Activated CD4-positive, alpha-beta T cell treated with anti-CD3 and anti-CD28 coated beads, Interleukin-2, amount 50 U/mL, for 4 hours (primary cell): ENCODE measurements around the gene DNAJA3.

Experiments used
- DNase-seq, 2 experiments: peaks; one replicate each; pipeline ENCODE4 v3.0.0-alpha.2; 2020

The DNAJA3 gene

DNA sequence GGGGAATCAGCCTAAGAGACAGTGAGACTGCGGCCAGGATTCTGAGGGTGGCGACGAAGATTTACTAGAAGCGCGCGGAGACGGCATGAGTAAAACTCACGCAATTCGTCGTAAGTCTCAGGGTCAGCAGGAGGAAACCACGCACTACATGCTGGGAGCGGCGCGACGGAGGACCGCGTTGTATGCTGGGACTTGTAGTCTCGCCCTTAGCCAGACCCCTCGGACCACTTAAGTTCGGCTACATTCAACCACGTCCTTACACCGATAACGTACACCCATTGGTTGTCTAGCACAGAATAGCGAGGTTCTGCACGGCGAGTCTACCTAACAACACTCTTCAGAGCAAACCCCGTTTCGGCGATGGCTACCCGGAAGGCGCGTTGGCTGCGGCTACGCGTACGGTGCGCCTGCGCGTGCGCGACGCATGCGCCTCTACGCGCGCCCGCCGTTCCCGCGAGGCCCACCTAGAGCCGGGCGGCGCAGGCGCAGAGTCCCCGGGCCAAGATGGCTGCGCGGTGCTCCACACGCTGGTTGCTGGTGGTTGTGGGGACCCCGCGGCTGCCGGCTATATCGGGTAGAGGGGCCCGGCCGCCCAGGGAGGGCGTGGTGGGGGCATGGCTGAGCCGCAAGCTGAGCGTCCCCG lies at the start of gene DNAJA3:
Gene DNAJA3 (plus strand): TSS at position 491 of the 643 bp plus-strand sequence. CDS start 14 bp downstream, at position 505.
- DNase-seq = peak; percentile 85 to 89

DNA sequence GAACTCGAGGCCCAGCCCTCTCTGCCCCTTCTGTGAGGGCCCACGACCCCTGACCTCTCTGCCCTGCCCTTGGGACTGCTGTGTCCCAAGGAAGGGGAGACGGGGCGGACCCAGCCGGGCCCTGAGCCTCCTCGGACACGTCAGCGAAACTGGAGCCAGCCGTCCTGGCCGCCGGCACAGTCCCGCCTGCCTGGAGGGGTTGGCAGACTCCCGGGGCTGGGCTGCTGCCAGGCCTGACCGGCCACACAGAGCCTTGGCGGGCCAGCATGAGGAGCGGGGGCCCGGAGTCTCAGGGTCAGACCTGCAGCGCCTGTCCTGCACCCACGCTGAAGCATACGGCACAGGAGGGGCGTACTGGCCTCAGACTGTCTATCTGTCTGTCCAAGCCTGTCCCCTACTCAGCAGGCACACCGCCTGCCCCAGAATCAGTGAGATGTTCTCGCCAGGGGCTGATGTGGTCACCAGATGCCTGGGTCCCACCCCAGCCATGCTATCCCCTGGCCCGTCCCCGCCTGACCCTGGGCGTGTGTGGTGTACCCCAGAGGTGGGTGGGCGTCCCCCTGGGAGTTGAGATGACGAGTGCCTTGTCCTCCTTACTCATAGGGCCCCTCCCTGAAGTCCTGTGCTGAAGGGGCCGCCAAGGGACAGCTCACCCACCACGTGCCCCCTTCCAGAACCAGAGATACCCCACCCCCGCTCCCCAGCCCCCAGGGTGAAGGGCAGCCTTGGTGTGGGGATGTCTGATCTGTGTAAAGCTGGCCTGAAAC lies 49.4 kb upstream of the DNAJA3 start:
- DNase-seq = no peak

DNA sequence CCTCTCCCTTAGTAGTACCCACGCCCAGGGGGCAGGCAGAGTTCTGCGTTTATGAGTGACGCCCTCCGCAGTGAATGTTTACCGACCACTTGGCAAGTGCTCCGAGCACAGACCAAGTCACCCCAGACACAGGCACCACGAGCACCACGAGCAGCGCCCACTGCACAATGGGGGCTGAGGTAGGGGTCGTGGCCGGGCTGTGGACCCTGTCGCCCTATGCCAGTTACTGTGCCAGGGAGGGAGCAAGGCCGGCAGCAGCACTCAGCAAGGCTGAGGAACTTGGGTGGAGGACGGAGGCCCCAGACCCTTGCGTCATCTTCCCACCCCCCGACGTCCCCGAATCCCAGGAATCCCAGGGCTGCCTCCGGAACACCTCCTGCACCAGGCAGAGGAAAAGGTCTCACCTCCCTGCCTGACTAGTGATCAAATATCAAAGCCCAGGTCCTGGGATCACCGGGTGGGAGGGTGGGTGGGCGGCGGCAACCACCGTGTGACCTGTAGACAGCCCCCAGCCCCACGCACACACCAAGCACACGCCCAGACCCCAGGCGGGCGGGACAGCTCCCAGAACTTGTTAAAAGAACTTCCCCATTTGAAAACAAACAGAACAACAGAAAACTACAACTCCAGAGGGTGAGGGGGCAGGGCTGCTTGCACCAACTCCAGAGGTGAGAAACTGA lies 48.6 kb upstream of the DNAJA3 start:
- no peak for DNase-seq

DNA sequence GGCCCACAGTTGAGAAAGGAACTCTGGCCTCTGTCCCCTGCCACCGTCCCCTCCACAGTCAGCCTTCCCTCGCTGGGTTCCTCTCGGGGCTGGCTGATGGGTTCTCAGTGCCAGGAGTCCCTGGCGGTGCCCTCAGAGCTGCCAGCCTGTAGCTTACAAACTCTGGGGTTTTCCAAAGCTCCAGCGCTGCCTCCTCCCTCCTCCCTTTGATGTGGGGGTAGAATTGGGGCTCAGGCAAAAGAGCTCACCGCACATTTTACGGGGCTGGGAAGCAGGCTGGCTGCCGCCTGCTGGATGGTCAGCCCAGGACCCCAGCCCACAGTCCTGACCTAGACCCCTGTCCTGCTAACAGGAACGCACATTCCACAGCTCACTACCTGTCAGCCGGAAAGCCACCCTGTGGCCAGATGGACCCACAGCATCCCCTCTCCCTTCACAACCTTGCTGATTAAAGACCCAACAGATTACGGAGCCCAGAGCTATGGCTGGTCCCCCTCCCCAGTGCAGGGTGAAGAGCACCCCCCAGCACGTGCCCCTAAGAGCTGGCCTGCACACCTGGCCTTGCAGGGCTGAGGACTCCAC lies 48.0 kb upstream of the DNAJA3 start:
- no peak for DNase-seq

DNA sequence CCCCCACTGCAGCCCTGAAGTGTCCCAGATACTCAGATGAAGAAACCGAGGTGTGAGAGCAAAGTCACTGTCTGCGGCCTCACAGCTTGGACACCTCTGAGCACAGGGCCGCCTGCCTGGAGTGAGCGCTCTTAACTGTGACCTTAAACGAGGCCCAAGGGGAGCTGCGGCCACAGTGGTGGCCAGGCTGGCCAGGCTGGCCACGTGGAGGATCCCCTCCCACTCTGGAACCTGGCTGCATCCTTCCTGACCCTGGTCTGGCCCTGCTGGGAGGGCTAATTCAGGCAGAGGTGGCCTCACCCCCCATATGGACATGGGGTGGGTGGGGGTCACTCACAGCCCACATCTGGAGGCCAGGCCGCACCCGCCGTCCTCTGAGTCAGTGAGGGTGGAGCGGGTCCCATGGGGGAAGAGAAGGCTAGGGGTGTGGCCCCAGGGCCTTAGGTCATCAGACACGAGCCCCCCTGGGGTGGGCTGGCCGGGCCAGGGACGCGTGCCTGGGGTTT lies 47.5 kb upstream of the DNAJA3 start:
- DNase-seq = no peak

DNA sequence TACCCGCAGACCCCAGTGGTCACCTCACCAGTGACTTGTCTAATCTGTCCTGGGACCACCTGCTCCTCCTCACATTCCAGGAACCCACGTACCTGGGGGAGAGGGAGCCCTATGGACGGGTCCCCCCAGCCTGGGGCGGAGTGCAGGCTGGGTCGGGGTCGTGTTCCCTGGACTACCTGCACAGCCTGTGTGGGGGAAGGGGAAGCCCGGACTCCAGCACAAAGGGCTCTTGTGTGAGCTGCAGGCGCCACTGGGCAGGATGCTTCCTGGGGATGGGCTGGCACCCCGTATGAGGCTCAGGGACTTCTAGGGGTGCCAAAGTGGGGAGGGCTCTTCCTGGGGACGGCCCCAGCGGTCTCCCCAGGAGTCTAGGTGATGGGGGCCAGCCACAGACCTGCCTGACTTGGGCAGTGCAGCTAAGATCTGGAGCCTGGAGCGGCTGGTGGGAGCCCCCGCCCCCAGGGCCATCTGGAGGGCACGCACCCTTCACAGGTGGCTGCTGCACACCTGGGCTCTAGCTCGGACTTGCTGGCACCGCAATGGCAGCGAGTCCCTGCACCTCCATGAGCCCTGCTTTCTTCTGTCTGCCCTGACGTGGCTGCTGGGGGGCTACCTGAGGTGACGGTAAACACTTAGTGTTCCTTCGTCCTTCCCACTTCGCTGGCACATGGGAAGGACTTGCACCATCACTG lies 46.5 kb upstream of the DNAJA3 start:
- no peak for DNase-seq

DNA sequence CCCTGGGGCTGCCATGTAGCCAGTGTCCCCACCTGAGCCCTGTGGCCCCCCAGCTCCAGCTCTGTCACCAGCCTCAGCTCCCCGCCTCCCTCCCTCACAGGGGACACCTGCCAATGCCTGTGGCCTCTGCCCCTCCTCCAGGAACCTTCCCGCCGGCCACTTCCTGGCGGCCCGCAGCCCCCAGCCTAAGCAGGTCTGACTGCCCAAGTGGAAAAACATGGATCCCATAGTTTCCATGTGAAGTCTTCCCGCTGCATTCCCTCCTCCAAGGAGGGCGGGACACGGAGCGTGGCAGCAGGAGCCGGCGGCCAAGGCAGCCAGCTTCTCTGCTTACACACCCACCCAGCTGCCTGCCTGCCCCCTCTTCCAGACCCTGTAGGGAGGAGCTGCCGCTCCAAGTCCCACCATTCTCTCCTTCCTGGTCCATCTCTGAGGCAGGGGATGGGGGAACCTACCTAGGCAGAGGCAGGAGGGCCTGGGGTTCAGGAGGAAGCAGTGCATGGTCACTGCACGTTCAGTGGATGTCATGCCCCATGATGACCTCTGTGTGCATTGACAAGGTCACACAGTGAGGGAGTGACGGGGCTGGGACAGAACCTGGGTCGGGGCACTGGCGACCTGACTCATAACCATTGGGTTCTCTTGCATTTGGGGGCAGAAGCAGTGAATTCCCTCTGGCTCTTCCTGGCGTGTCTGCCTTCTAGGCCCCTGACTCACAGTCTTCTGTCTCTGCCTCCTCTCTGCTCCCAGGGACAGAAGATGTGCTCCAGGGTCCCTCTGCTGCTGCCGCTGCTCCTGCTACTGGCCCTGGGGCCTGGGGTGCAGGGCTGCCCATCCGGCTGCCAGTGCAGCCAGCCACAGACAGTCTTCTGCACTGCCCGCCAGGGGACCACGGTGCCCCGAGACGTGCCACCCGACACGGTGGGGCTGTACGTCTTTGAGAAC lies 45.3 kb upstream of the DNAJA3 start:
- DNase-seq = no peak

DNA sequence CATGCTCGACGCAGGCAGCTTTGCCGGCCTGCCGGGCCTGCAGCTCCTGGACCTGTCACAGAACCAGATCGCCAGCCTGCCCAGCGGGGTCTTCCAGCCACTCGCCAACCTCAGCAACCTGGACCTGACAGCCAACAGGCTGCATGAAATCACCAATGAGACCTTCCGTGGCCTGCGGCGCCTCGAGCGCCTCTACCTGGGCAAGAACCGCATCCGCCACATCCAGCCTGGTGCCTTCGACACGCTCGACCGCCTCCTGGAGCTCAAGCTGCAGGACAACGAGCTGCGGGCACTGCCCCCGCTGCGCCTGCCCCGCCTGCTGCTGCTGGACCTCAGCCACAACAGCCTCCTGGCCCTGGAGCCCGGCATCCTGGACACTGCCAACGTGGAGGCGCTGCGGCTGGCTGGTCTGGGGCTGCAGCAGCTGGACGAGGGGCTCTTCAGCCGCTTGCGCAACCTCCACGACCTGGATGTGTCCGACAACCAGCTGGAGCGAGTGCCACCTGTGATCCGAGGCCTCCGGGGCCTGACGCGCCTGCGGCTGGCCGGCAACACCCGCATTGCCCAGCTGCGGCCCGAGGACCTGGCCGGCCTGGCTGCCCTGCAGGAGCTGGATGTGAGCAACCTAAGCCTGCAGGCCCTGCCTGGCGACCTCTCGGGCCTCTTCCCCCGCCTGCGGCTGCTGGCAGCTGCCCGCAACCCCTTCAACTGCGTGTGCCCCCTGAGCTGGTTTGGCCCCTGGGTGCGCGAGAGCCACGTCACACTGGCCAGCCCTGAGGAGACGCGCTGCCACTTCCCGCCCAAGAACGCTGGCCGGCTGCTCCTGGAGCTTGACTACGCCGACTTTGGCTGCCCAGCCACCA lies 44.4 kb upstream of the DNAJA3 start:
- no peak for DNase-seq

DNA sequence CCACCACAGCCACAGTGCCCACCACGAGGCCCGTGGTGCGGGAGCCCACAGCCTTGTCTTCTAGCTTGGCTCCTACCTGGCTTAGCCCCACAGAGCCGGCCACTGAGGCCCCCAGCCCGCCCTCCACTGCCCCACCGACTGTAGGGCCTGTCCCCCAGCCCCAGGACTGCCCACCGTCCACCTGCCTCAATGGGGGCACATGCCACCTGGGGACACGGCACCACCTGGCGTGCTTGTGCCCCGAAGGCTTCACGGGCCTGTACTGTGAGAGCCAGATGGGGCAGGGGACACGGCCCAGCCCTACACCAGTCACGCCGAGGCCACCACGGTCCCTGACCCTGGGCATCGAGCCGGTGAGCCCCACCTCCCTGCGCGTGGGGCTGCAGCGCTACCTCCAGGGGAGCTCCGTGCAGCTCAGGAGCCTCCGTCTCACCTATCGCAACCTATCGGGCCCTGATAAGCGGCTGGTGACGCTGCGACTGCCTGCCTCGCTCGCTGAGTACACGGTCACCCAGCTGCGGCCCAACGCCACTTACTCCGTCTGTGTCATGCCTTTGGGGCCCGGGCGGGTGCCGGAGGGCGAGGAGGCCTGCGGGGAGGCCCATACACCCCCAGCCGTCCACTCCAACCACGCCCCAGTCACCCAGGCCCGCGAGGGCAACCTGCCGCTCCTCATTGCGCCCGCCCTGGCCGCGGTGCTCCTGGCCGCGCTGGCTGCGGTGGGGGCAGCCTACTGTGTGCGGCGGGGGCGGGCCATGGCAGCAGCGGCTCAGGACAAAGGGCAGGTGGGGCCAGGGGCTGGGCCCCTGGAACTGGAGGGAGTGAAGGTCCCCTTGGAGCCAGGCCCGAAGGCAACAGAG lies 43.5 kb upstream of the DNAJA3 start:
- DNase-seq = no peak

DNA sequence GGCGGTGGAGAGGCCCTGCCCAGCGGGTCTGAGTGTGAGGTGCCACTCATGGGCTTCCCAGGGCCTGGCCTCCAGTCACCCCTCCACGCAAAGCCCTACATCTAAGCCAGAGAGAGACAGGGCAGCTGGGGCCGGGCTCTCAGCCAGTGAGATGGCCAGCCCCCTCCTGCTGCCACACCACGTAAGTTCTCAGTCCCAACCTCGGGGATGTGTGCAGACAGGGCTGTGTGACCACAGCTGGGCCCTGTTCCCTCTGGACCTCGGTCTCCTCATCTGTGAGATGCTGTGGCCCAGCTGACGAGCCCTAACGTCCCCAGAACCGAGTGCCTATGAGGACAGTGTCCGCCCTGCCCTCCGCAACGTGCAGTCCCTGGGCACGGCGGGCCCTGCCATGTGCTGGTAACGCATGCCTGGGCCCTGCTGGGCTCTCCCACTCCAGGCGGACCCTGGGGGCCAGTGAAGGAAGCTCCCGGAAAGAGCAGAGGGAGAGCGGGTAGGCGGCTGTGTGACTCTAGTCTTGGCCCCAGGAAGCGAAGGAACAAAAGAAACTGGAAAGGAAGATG lies 42.8 kb upstream of the DNAJA3 start:
- no peak for DNase-seq

DNA sequence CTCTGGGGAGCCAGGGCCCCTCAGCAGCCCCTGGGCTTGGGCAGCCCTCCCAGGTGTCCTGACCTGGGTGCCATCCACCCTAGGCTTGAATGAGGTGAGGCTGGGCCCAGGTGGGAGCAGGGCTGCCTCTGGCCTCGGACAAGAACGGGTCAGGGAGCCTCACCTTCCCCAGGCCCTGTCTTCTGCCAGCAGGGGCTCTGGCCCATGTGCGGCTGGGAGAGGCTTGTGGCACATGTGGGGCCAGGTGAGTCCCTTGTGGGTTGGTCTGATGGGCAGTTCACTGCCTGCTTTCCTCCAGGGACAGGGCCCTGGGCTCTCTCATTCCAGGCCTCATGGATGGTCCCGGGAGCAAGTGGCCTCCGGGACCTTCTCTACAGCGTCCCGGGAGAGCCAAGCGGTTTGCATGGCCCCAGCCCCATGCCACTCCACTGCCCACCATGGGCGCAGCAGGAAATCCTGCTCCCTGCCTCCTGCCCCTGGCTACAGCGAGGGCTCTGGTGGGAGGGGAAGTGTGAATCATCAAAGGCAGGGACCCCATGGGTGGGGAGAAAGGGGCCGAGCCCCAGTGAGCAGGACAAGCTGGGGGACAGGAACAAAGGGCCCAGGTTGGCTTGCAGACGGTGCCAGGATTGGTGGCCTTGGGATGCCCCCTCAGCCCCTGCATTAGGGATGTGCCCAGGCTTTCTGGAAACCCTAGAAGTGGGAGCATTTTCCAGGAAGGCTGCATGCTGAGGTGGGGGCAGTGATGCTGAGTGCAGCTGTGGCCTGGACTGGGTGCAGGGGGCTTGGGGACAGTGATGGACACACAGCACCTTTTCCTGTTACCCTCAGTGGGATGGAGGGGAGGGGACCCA lies 41.9 kb upstream of the DNAJA3 start:
- DNase-seq = no peak

DNA sequence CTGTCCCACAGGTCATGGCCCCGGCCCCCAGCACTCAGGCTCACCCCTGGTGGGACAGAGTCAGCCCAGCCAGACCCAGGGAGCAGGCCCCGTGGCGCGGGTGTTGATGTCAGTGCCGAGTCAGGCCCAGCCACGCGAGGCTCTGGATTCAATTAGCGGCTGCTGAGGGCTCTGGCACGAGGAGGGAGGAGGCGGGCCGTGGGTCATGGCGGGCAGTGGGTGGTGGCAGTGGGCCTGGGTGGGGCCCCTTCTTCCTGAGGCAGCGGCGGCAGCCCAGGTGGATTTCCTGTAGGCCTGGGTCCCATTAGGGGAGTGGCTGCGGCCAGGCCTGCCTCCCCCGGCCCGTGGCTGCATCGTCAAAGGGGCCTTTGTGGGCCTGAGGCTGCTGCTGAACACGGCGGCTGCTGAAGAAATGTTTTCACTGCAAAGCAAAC lies 41.1 kb upstream of the DNAJA3 start:
- no peak for DNase-seq

DNA sequence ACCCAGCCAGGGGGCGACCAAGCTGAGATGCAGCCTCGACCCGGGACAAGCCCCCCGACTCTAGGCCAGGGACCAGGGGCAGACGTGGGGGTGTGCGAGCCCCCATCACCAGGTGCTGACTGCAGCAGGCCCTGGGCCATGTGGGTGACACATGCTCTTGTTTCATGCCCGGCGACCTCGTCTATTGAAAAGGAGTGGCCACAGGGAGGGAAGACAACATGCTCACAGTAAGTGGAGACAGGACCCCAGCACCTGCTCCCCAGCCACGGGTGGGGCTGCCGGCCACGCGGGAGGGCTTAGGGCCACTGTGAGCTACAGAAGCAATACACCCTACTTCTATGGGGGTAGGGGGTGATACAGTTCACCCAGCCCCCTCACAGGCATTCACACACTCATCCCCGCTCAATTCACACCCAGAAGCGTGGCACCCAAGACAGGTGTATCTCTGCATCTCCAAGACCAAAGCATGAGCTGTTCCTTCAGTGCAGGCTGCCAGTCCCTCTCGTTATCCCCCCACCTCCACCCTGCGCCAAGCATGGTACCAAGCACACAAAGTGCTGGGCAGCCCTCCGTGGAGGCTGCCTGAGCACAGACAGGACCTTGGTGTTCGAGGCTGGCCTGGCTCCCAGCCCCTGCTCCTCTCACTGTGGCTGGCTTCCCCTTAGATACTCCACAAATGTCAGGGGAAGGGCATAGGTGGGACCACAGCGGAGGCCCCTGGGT lies 40.4 kb upstream of the DNAJA3 start:
- no peak for DNase-seq

DNA sequence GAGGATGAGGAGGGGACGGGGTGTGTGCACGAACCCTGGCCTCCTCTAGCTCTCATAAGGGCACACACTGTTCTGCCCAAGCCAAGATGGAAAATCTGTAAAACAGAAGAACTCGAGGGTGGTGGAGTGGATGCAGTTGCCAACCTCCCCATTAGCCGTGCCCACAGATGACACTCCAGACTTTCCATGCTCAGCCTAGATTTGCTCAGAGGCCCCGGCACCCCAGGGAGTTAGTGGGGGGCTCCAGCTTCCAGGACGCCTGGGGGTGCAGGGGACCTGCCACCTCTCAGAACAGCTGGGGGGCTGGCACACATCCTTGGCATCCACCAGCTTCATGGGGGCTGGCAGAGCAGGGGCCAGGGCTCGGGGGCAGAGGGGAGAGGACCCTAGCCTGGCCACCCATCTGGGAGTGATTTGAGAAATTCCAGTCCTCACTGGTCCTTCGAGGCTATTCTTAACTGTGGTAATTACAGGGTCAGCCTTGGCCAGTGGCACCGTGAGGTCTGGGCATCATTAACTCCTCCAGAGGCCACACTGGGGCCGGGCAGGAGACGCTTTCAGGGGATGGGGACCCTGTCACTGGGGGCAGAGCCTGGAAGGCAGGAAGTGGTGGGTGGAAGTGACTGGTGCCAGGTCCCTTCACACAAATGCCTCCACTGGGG lies 39.7 kb upstream of the DNAJA3 start:
- no peak for DNase-seq

DNA sequence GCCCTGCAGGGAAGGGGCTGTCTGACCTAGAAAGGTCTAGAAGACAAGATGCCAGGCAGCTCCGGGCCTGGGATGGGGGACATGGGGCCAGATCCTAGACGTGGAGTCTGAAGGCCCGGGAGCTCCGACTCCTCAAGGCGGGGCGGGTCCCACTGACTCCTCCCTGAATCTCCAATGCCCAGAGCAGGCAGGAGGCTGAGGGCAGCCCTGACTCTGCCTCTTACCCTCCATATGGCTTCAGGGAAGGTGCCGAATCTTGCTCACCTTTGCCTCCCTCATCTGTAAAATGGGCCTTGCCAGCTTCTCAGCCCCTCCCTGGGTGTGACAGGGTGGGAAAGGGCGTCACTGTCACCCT lies 39.2 kb upstream of the DNAJA3 start:
- no peak for DNase-seq

DNA sequence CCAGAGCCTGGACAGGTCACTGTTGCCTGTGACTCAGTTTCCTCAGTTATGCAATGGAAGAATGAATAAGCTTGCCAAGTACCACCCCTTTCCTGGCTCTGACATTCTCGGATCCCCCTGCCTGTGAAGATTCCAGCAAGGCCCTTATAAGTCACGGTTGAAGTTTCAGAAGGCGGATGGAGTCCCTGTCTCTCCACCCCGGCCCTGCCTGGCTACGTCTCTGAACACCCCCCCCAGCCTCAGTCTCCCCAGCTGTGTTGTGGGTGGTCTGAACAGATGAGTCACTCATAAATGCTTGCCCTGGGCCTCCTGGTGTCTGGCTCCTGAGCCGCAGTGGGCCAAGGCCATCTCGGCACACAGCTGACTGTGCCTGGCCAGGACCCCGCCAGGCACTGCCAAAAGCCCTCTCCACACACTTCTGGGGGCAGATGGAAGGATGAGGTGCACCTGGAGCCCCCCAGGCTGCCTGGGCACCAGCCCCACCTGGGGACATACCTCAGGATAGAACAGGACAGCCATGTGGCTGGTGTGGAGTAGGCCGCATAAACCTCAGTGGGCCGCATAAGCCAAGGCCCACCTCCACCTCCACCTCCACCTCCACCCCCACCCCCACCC lies 38.6 kb upstream of the DNAJA3 start:
- no peak for DNase-seq

DNA sequence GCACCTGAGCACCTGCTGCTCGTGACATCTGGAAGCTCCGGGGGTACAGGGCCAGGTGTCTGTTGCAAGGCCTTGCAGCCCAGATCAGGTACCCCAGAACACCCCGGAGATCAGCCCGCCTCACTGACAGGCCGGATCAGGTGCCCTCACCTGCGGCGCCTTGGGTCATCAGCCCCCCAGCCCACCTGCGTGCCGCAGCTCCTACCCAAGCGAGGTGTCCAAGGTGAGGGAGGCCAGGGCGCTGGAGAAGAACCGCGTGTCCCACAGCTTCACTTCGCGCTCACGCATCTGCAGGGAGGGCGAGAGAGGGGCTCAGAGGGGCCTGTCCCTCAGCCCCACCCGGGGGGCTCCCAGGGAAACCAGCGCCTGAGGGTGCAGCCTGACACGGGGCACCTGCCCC lies 37.9 kb upstream of the DNAJA3 start:
- DNase-seq = no peak
